Skin epidermis (tissue), 12 donors: ENCODE measurements around the gene PPP6R3.
"Not testable (repeated sequence)": the region's sequence is repeated elsewhere in the genome, so short reads cannot be mapped to it uniquely, and the experiment has no call there.

Experiments used
- H3K27ac ChIP-seq, 21 experiments: fragments of 200-600 bp; sonication (generic) in 11 of 21; one replicate each; pipeline ENCODE4 v1.5.0; 2020; ENCODE audit warnings: mild to moderate bottlenecking in 3 of 21, inconsistent platforms in 2 of 21, moderate library complexity in 2 of 21
- H3K4me3 ChIP-seq, 7 experiments: fragments of 200-600 bp; sonication (generic) in 2 of 7; one replicate each; pipeline ENCODE4 v1.5.0; 2020; ENCODE audit warnings: inconsistent platforms in 2 of 7, mild to moderate bottlenecking in 2 of 7, moderate library complexity in 1 of 7

The PPP6R3 gene

GRCh38 chr11:68433541-68433940 lies 27.0 kb upstream of the PPP6R3 start:
- no peak overlapping the region for H3K4me3 ChIP-seq
- H3K27ac ChIP-seq, result no peak overlapping the region

- not testable (repeated sequence) for H3K4me3 ChIP-seq
Measured at GRCh38 chr11:68434159-68434558, 26.4 kb upstream of the PPP6R3 start.

GRCh38 chr11:68436162-68436888 lies 24.2 kb upstream of the PPP6R3 start:
- Histone ChIP-seq H3K27ac (peak overlapping the region in 1 of 21 experiments; percentile 7), H3K4me3 (no peak overlapping the region)

More at GRCh38 chr11:68434159-68434558, 26.4 kb upstream of the PPP6R3 start:
- H3K27ac ChIP-seq, result not testable (repeated sequence)

GRCh38 chr11:68436985-68437926 lies 23.3 kb upstream of the PPP6R3 start:
- Histone ChIP-seq H3K27ac (peak overlapping the region in 6 of 21 experiments; percentile 5 to 42 (median 25)), H3K4me3 (no peak overlapping the region)

GRCh38 chr11:68437927-68438657 lies 22.5 kb upstream of the PPP6R3 start:
- Histone ChIP-seq H3K27ac (peak overlapping the region in 4 of 21 experiments; percentile 5 to 42 (median 32)), H3K4me3 (no peak overlapping the region)

GRCh38 chr11:68438658-68439259 lies 21.8 kb upstream of the PPP6R3 start:
- peak overlapping the region in 1 of 21 experiments; percentile 25 for H3K27ac ChIP-seq

GRCh38 chr11:68439355-68440065 lies 21.0 kb upstream of the PPP6R3 start:
- Histone ChIP-seq H3K4me3 (no peak overlapping the region), H3K27ac (peak overlapping the region in 1 of 21 experiments; percentile 25)

More at GRCh38 chr11:68438658-68439259, 21.8 kb upstream of the PPP6R3 start:
- no peak overlapping the region for H3K4me3 ChIP-seq

GRCh38 chr11:68440224-68440623 lies 20.3 kb upstream of the PPP6R3 start:
- Histone ChIP-seq H3K4me3 (no peak overlapping the region), H3K27ac (no peak overlapping the region)

GRCh38 chr11:68441466-68442230 lies 18.9 kb upstream of the PPP6R3 start:
- Histone ChIP-seq H3K4me3 (no peak overlapping the region), H3K27ac (peak overlapping the region in 2 of 21 experiments; percentile 42 to 44)

- no peak overlapping the region for H3K27ac ChIP-seq
- H3K4me3 ChIP-seq, result no peak overlapping the region
Measured at GRCh38 chr11:68442433-68442832, 18.1 kb upstream of the PPP6R3 start.

GRCh38 chr11:68444566-68444965 lies 16.0 kb upstream of the PPP6R3 start:
- H3K4me3 ChIP-seq, result no peak overlapping the region
- no peak overlapping the region for H3K27ac ChIP-seq

- no peak overlapping the region for H3K4me3 ChIP-seq
- no peak overlapping the region for H3K27ac ChIP-seq
Measured at GRCh38 chr11:68445531-68446035, 15.0 kb upstream of the PPP6R3 start.

- Histone ChIP-seq H3K27ac (no peak overlapping the region), H3K4me3 (no peak overlapping the region)
Measured at GRCh38 chr11:68446046-68446725, 14.4 kb upstream of the PPP6R3 start.

- no peak overlapping the region for H3K4me3 ChIP-seq
- no peak overlapping the region for H3K27ac ChIP-seq
Measured at GRCh38 chr11:68447015-68447801, 13.3 kb upstream of the PPP6R3 start.

GRCh38 chr11:68447914-68448313 lies 12.6 kb upstream of the PPP6R3 start:
- not testable (repeated sequence) for H3K27ac ChIP-seq, H3K4me3 ChIP-seq

GRCh38 chr11:68448604-68449011 lies 11.9 kb upstream of the PPP6R3 start:
- Histone ChIP-seq H3K27ac (no peak overlapping the region), H3K4me3 (no peak overlapping the region)

GRCh38 chr11:68449951-68450350 lies 10.6 kb upstream of the PPP6R3 start:
- H3K27ac ChIP-seq, result no peak overlapping the region
- H3K4me3 ChIP-seq, result no peak overlapping the region
